ENCODE results near the gene IDI2. TPM values are rescaled to one million over a fixed set of nuclear protein-coding genes. Genes with fewer than 3 reads are reported as not detected.

IDI2 gene
- total RNA-seq, 3 donors from 2014 or later (not counting 1 experiment from before 2014, with no cell fraction given): not detected

DNA sequence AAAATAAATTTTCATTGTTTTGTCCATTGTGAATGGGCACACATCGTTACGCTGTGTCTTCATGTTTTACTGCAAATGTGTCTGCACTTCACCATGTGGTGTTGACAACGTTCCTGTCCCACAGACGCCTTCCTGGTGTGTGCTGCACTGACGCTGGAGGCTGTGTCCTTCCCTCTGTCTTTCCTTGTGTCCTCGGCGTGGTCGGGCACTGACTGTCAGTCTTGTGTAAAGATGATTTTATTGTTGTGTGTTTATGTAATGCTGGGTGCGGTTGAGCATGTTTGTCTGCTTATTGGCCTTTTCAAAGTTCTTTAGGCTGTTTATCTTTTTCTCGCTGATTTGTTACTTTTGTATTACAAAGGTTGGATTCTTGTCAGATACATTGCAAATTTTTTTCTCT, 18.1 kb downstream of the IDI2 start:
- intact Hi-C loops (cut with micrococcal nuclease): no loop called here
- Mint-ChIP-seq H3K27me3 (ENCODE audit: low read depth in 2 of 2) (no peaks in the 10 kb centered on the region), H3K36me3 (peaks cover 46% of the 10 kb centered on the region), H3K4me1 (peaks cover 0 to 39% of the 10 kb centered on the region in 2 donors), H3K27ac (peak overlapping the region in 1 of 2 donors; percentile 2), H3K4me3 (no peak overlapping the region), H3K9me3 (no peaks in the 10 kb centered on the region)
- ATAC-seq: no peak
- Histone ChIP-seq H3K27ac (ENCODE audit: low read length) (no peak overlapping the region), H3K27me3 (ENCODE audit: control insufficient read depth, insufficient read depth, low read length) (no peaks in the 10 kb centered on the region), H3K4me3 (ENCODE audit: low read length) (no peak overlapping the region), H3K9me3 (ENCODE audit: control insufficient read depth, insufficient read depth, low read length) (no peaks in the 10 kb centered on the region), H3K36me3 (ENCODE audit: control insufficient read depth, insufficient read depth, low read length) (peaks cover 90% of the 10 kb centered on the region), H3K4me1 (ENCODE audit: control insufficient read depth, insufficient read depth, low read length) (no peaks in the 10 kb centered on the region)
- TF ChIP-seq, protein P1, sequence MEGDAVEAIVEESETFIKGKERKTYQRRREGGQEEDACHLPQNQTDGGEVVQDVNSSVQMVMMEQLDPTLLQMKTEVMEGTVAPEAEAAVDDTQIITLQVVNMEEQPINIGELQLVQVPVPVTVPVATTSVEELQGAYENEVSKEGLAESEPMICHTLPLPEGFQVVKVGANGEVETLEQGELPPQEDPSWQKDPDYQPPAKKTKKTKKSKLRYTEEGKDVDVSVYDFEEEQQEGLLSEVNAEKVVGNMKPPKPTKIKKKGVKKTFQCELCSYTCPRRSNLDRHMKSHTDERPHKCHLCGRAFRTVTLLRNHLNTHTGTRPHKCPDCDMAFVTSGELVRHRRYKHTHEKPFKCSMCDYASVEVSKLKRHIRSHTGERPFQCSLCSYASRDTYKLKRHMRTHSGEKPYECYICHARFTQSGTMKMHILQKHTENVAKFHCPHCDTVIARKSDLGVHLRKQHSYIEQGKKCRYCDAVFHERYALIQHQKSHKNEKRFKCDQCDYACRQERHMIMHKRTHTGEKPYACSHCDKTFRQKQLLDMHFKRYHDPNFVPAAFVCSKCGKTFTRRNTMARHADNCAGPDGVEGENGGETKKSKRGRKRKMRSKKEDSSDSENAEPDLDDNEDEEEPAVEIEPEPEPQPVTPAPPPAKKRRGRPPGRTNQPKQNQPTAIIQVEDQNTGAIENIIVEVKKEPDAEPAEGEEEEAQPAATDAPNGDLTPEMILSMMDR (IDR thresholded peaks at IDR 0.05): no peak
- no peak for DNase-seq
- WGBS (ENCODE audit: insufficient coverage): 98% methylated on average over 9 of the region's 10 CpGs

DNA sequence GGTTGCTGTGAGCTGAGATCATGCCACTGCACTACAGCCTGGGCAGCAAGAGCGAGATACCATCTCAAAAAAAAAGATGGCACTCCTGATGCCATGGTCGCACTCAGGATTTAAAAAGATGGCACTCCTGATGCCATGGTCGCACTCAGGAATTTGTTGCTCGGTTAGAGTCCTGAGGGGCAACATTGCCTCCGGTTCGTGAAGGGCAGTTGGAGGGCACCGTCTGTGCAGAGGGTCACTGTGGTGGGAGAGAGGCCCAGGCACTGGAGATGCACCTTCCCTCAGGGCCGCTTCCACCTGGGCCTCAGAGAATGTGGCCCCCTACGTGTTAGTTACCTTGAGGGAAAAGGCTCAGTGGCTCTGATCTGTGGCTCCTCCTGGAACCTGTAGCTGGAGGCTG, 19.1 kb downstream of the IDI2 start:
- Histone ChIP-seq H3K36me3 (ENCODE audit: control insufficient read depth, insufficient read depth, low read length) (peaks cover 88% of the 10 kb centered on the region), H3K4me1 (ENCODE audit: control insufficient read depth, insufficient read depth, low read length) (no peaks in the 10 kb centered on the region), H3K27me3 (ENCODE audit: control insufficient read depth, insufficient read depth, low read length) (no peaks in the 10 kb centered on the region), H3K27ac (ENCODE audit: low read length) (no peak overlapping the region), H3K9me3 (ENCODE audit: control insufficient read depth, insufficient read depth, low read length) (no peaks in the 10 kb centered on the region), H3K4me3 (ENCODE audit: low read length) (no peak overlapping the region)
- intact Hi-C loops (cut with micrococcal nuclease): no loop called here
- Mint-ChIP-seq H3K9me3 (peaks cover 0 to 3% of the 10 kb centered on the region in 2 donors), H3K4me3 (no peak overlapping the region), H3K4me1 (peaks cover 0 to 33% of the 10 kb centered on the region in 2 donors), H3K27ac (no peak overlapping the region), H3K27me3 (ENCODE audit: low read depth in 2 of 2) (no peaks in the 10 kb centered on the region), H3K36me3 (peaks cover 46% of the 10 kb centered on the region)
- ATAC-seq (no peak), DNase-seq (no peak)
- WGBS (ENCODE audit: insufficient coverage): 96% methylated on average over 9 of the region's 9 CpGs
- TF ChIP-seq, protein P1 (IDR thresholded peaks at IDR 0.05): no peak

DNA sequence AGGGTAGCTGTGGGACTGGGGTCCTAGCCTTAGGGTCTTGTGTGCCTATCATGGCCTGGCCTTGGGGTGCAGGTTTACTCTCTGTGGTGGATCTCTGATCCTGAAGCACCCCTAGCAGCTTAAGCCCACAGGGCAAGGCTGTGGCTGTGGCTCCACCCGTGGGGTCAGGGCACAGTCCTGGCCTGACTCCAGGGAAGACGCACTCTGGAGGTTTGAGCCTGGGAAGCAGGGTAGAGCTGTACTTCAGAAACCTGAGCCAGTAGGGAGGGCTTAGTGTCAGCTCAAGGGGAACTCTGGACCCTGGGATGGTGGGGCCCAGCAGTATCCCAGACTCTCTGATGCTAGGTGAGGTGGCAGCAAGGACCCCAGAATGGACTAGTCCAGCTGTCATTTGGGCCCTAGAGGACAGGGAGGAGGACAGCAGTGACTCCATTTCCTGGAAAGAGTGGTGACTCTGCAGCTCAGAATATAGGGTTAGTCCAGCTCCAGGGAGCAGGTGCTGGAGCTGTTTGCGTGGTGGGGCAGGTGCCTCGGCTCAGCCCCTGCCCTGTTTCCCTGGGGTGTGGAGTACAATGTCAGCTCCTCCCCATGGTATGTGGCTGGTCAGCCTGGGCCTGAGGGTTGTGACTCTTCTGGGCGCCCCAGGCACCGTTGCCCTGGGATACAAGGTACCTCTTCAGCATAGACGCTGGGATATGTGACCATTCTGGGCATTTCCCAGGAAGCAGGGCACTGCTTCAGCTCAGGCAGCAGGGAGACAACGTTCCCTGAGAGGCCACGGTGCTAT, 21.6 kb downstream of the IDI2 start:
- DNase-seq (no peak), ATAC-seq (no peak)
- Histone ChIP-seq H3K27me3 (ENCODE audit: control insufficient read depth, insufficient read depth, low read length) (no peaks in the 10 kb centered on the region), H3K27ac (ENCODE audit: low read length) (no peak overlapping the region), H3K36me3 (ENCODE audit: control insufficient read depth, insufficient read depth, low read length) (peaks cover 82% of the 10 kb centered on the region), H3K9me3 (ENCODE audit: control insufficient read depth, insufficient read depth, low read length) (no peaks in the 10 kb centered on the region), H3K4me1 (ENCODE audit: control insufficient read depth, insufficient read depth, low read length) (no peaks in the 10 kb centered on the region), H3K4me3 (ENCODE audit: low read length) (no peak overlapping the region)
- peaks cover 7 to 8% of the 10 kb centered on the region in 2 donors for H3K4me1 Mint-ChIP-seq
- TF ChIP-seq, protein P1 (IDR thresholded peaks at IDR 0.05): no peak
- WGBS (ENCODE audit: insufficient coverage): 96% methylated on average over 9 of the region's 9 CpGs
- peak overlapping the region in 1 of 2 donors; percentile 38 for H3K27ac Mint-ChIP-seq
- H3K27me3 Mint-ChIP-seq (ENCODE audit: low read depth in 2 of 2): no peaks in the 10 kb centered on the region
- no peak overlapping the region for H3K4me3 Mint-ChIP-seq
- intact Hi-C loops (cut with micrococcal nuclease): no loop called here
- H3K36me3 Mint-ChIP-seq: peaks cover 46% of the 10 kb centered on the region
- peaks cover 0 to 3% of the 10 kb centered on the region in 2 donors for H3K9me3 Mint-ChIP-seq
